Hepatocyte (in vitro differentiated cells): ENCODE data around the gene TRPM3. TPM values are rescaled to one million over a fixed set of nuclear protein-coding genes. Genes with fewer than 3 reads are reported as not detected.
"Not testable (repeated sequence)": the region's sequence is repeated elsewhere in the genome, so short reads cannot be mapped to it uniquely, and the experiment has no call there.

Experiments
- DNase-seq: peaks from one replicate; pipeline ENCODE4 v3.0.0-alpha.2; 2016; ENCODE audit warnings: low spot score
- H2AFZ ChIP-seq: fragments of 200-600 bp; sonication (generic); 2 replicates; pipeline ENCODE4 v1.6.0; 2016; ENCODE audit warnings: antibody characterized with exemption, mild to moderate bottlenecking
- H3K27ac ChIP-seq: fragments of 200-600 bp; sonication (generic); 2 replicates; pipeline ENCODE4 v1.5.1; 2016; ENCODE audit warnings: mild to moderate bottlenecking
- H3K27me3 ChIP-seq: fragments of 200-600 bp; sonication (generic); 2 replicates; pipeline ENCODE4 v1.6.1; 2016
- H3K36me3 ChIP-seq: fragments of 200-600 bp; sonication (generic); replicated peaks from 2 replicates; pipeline ENCODE4 v1.5.1; 2016; ENCODE audit warnings: low read depth; ENCODE audit not compliant: insufficient read depth
- H3K4me1 ChIP-seq: fragments of 200-600 bp; sonication (generic); 2 replicates; pipeline ENCODE4 v1.5.1; 2016; ENCODE audit warnings: mild to moderate bottlenecking, moderate library complexity; ENCODE audit not compliant: insufficient read depth
- H3K4me2 ChIP-seq: fragments of 200-600 bp; sonication (generic); 2 replicates; pipeline ENCODE4 v1.6.0; 2016
- H3K4me3 ChIP-seq: fragments of 200-600 bp; sonication (generic); 2 replicates; pipeline ENCODE4 v1.5.1; 2016; ENCODE audit warnings: mild to moderate bottlenecking
- H3K79me2 ChIP-seq: fragments of 200-600 bp; sonication (generic); 2 replicates; pipeline ENCODE4 v1.6.0; 2017; ENCODE audit warnings: mild to moderate bottlenecking
- H3K9me2 ChIP-seq: fragments of 200-600 bp; sonication (generic); replicated peaks from 2 replicates; pipeline ENCODE4 v1.6.0; 2017; ENCODE audit warnings: mild to moderate bottlenecking; ENCODE audit not compliant: insufficient read depth
- H3K9me3 ChIP-seq: fragments of 200-600 bp; sonication (generic); 2 replicates; pipeline ENCODE4 v1.5.1; 2016; ENCODE audit warnings: low read depth, mild to moderate bottlenecking
- H4K20me1 ChIP-seq: fragments of 200-600 bp; sonication (generic); 2 replicates; pipeline ENCODE4 v1.6.0; 2016; ENCODE audit warnings: mild to moderate bottlenecking; ENCODE audit not compliant: insufficient read depth, poor library complexity, severe bottlenecking
- EZH2 ChIP-seq: fragments of 200-600 bp; sonication (generic); IDR thresholded peaks from 2 replicates; pipeline ENCODE4 v1.6.1; 2016; ENCODE audit warnings: antibody characterized with exemption, mild to moderate bottlenecking, borderline replicate concordance
- EZH2phosphoT487 ChIP-seq: fragments of 200-600 bp; sonication (generic); IDR thresholded peaks from one replicate; pipeline ENCODE4 v1.6.1; 2018; ENCODE audit warnings: antibody characterized with exemption, mild to moderate bottlenecking, low read depth, moderate library complexity; ENCODE audit not compliant: unreplicated experiment, severe bottlenecking
- WGBS: methylation state at CpG from one replicate; pipeline ENCODE4 v1.1.6; 2016; ENCODE audit warnings: low lambda C conversion rate; ENCODE audit errors: missing lambda C conversion rate; 5-methylcytosine and 5-hydroxymethylcytosine counted together
- polyA plus RNA-seq: library from polyadenylated mRNA; unstranded; fragments of >200 nt; fragmentation: Nextera tagmentation; extraction: Ambion mirVana; gene quantifications from 2 replicates; pipeline ENCODE4 v1.2.1, GENCODE V29; 2016
- total RNA-seq: library from RNA; depleted of rRNA; stranded (reverse); fragments of >200 nt; gene quantifications from 2 replicates; pipeline ENCODE4 v1.2.3, GENCODE V29; 2014
- TF ChIP-seq, protein P1 (sequence below): fragments of 200-600 bp; sonication (generic); IDR thresholded peaks from 2 replicates; pipeline ENCODE4 v1.5.1; 2016; ENCODE audit warnings: antibody characterized with exemption, mild to moderate bottlenecking; ENCODE audit not compliant: poor library complexity

Gene TRPM3
- total and polyA plus RNA-seq, 2 experiments from 2014 or later, result 0.60 to 0.68 TPM

- Histone ChIP-seq H3K4me1 (no peaks in the 10 kb centered on the region), H4K20me1 (no peaks in the 10 kb centered on the region), H3K27ac (no peak overlapping the region), H2AFZ (no peak overlapping the region), H3K36me3 (no peaks in the 10 kb centered on the region), H3K79me2 (no peaks in the 10 kb centered on the region), H3K4me2 (no peak overlapping the region), H3K27me3 (no peaks in the 10 kb centered on the region), H3K9me2 (no peaks in the 10 kb centered on the region), H3K4me3 (no peak overlapping the region), H3K9me3 (no peaks in the 10 kb centered on the region)
- no peak for DNase-seq
- TF ChIP-seq EZH2, result no peak
- no peak for TF ChIP-seq EZH2phosphoT487
- TF ChIP-seq, protein P1, sequence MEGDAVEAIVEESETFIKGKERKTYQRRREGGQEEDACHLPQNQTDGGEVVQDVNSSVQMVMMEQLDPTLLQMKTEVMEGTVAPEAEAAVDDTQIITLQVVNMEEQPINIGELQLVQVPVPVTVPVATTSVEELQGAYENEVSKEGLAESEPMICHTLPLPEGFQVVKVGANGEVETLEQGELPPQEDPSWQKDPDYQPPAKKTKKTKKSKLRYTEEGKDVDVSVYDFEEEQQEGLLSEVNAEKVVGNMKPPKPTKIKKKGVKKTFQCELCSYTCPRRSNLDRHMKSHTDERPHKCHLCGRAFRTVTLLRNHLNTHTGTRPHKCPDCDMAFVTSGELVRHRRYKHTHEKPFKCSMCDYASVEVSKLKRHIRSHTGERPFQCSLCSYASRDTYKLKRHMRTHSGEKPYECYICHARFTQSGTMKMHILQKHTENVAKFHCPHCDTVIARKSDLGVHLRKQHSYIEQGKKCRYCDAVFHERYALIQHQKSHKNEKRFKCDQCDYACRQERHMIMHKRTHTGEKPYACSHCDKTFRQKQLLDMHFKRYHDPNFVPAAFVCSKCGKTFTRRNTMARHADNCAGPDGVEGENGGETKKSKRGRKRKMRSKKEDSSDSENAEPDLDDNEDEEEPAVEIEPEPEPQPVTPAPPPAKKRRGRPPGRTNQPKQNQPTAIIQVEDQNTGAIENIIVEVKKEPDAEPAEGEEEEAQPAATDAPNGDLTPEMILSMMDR, result no peak
- 46% methylated on average over 1 of the region's 1 CpG for WGBS
Observed at GRCh38 chr9:70971723-70972122, 149.7 kb downstream of the TRPM3 start.

- not testable (repeated sequence) for H3K79me2 ChIP-seq
Observed at GRCh38 chr9:70966380-70966779, 155.0 kb downstream of the TRPM3 start.

DNA sequence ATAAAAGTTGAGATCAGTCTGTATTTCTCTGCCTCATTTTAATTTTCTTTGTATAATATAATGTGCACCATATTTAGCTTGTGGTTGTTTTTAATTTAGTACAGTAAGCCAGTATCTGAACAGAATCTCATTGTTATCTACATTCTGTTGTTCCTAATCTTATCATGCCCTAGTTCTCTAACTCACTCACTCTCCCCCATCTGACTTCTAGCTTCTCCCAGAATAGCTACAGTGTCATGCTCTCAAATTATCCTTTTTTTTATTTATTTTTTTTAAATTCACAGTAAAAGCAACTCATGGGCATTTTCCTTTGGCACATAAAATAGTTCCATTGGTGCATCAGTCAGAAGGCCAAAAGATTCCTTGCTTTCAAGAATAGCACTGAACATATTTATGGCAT, 156.6 kb downstream of the TRPM3 start:
- Histone ChIP-seq H3K9me3 (no peaks in the 10 kb centered on the region), H3K36me3 (no peaks in the 10 kb centered on the region), H3K9me2 (no peaks in the 10 kb centered on the region), H3K27ac (no peak overlapping the region), H3K4me3 (no peak overlapping the region), H2AFZ (no peak overlapping the region), H4K20me1 (no peaks in the 10 kb centered on the region), H3K4me1 (no peaks in the 10 kb centered on the region), H3K27me3 (no peaks in the 10 kb centered on the region), H3K4me2 (no peak overlapping the region), H3K79me2 (no peaks in the 10 kb centered on the region)
- TF ChIP-seq, protein P1, result no peak
- TF ChIP-seq EZH2phosphoT487 (no peak), EZH2 (no peak)
- no peak for DNase-seq

More at GRCh38 chr9:70966380-70966779, 155.0 kb downstream of the TRPM3 start:
- 93% methylated on average over 3 of the region's 3 CpGs for WGBS
- not testable (repeated sequence) for H4K20me1 ChIP-seq, H3K9me3 ChIP-seq, DNase-seq, H2AFZ ChIP-seq, H3K27me3 ChIP-seq, H3K4me3 ChIP-seq, H3K36me3 ChIP-seq, H3K9me2 ChIP-seq, H3K4me1 ChIP-seq, H3K4me2 ChIP-seq, H3K27ac ChIP-seq

DNA sequence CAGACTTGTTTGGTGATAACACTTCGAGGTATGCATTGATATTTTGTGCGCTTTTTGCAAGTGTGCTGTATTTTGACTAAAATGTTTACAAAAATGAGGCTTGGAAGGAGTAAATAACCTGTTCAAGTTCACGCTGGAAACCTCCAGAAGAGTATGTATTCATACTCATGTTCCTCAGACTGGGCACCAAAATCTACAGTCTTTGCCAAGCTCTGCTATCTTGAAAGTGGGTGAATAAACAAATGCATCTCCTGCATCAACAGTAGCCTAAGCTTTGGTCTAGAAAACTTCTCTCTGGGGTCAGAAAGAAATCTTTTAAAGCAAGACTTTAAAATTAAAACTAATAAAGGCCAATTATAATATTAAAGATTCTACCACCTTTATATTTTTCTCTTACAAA, 157.9 kb downstream of the TRPM3 start:
- WGBS, result 94% methylated on average over 3 of the region's 3 CpGs
- Histone ChIP-seq H3K27me3 (no peaks in the 10 kb centered on the region), H3K4me3 (no peak overlapping the region), H3K27ac (no peak overlapping the region), H2AFZ (no peak overlapping the region), H3K4me2 (no peak overlapping the region), H3K9me3 (no peaks in the 10 kb centered on the region), H4K20me1 (no peaks in the 10 kb centered on the region), H3K4me1 (no peaks in the 10 kb centered on the region), H3K79me2 (no peaks in the 10 kb centered on the region), H3K9me2 (no peaks in the 10 kb centered on the region), H3K36me3 (no peaks in the 10 kb centered on the region)
- no peak for DNase-seq
- TF ChIP-seq EZH2phosphoT487 (no peak), EZH2 (no peak)
- TF ChIP-seq, protein P1, result no peak
